K562 (cell line): ENCODE measurements around the gene PRKAG2. TPM values are rescaled to one million over a fixed set of nuclear protein-coding genes. Genes with fewer than 3 reads are reported as not detected.

Source experiments
- ATAC-seq: fragments of 200-7000 bp; cut with Tn5 transposase; 3 replicates; pipeline ENCODE4 v1.9.1; 2020; ENCODE audit warnings: moderate library complexity
- BruUV-seq: library from RNA; stranded (reverse); fragments of 400-500 nt; replicated peaks from 2 replicates; lab custom pipeline; 2021; lab: Mats Ljungman, UMichigan
- CTCF ChIA-PET: fragments of 300-600 bp; formaldehyde crosslinking; extraction: SDS; loops from one replicate; lab custom pipeline; 2021; ENCODE audit warnings: low intra/inter-chr PET ratio; lab: Yijun Ruan, JAX
- POLR2A ChIA-PET: fragments of 300-600, 350-650 bp; sonication (Branson Sonifier 250); formaldehyde crosslinking; extraction: SDS; loops from one replicate; lab custom pipeline; 2021; ENCODE audit warnings: antibody characterized with exemption, inconsistent platforms; lab: Yijun Ruan, JAX
- DNase-seq, 4 experiments: peaks; one replicate each; pipeline versions ENCODE4 v3.0.0 to v3.0.0-alpha.2; 2011 to 2018; ENCODE audit warnings: low spot score in 3 of 4, mixed read lengths in 3 of 4; ENCODE audit errors: extremely low read depth in 1 of 4
- FAIRE-seq: peaks from 2 replicates; lab custom pipeline; 2011; peaks lifted over from hg19 to GRCh38; lab: Jason Lieb, UNC
- H2AFZ ChIP-seq: 2 replicates; pipeline ENCODE4 v1.6.0; 2011; ENCODE audit warnings: low read depth, low read length, control low read depth, inconsistent platforms
- H3K27ac ChIP-seq: fragments of 200-600 bp; 3 replicates; pipeline ENCODE4 v1.8.0; 2011; ENCODE audit warnings: low read depth, mild to moderate bottlenecking, control low read depth, inconsistent platforms, low read length, moderate library complexity, mixed read lengths; ENCODE audit errors: extremely low read depth
- H3K27me3 ChIP-seq, 2 experiments: fragments of 300-600 bp in 1 of 2; 2 replicates in 1 of 2; 3 replicates in 1 of 2; pipeline versions ENCODE4 v1.6.0 to v1.8.0; 2011; ENCODE audit warnings: inconsistent platforms in 2 of 2, low read length in 2 of 2, mild to moderate bottlenecking in 1 of 2, mixed read lengths in 1 of 2, moderate library complexity in 1 of 2; ENCODE audit not compliant: control insufficient read depth in 2 of 2, insufficient read depth in 2 of 2
- H3K36me3 ChIP-seq: fragments of 300-600 bp; 3 replicates; pipeline ENCODE4 v1.8.0; 2011; ENCODE audit warnings: mild to moderate bottlenecking, low read length, inconsistent platforms; ENCODE audit not compliant: control insufficient read depth, insufficient read depth
- H3K4me1 ChIP-seq, 2 experiments: fragments of 200-600 bp in 1 of 2; replicated peaks in 1 of 2; 2 replicates in 1 of 2; 3 replicates in 1 of 2; pipeline versions ENCODE4 v1.5.1 to v1.8.0; 2011; ENCODE audit warnings: inconsistent platforms in 2 of 2, low read length in 2 of 2, mild to moderate bottlenecking in 1 of 2, mixed read lengths in 1 of 2, moderate library complexity in 1 of 2; ENCODE audit not compliant: control insufficient read depth in 2 of 2, insufficient read depth in 2 of 2
- H3K4me2 ChIP-seq: 2 replicates; pipeline ENCODE4 v1.6.1; 2011; ENCODE audit warnings: low read length, control low read depth, inconsistent platforms, mixed read lengths; ENCODE audit not compliant: insufficient read depth
- H3K4me3 ChIP-seq: fragments of 200-600 bp; sonication (generic), shearing (Covaris generic); 2 replicates; pipeline ENCODE4 v1.5.1; 2016; ENCODE audit warnings: control low read depth, inconsistent platforms
- H3K79me2 ChIP-seq: fragments of 200-600 bp; 3 replicates; pipeline ENCODE4 v1.8.0; 2011; ENCODE audit warnings: low read length, inconsistent platforms; ENCODE audit not compliant: control insufficient read depth, insufficient read depth
- H3K9ac ChIP-seq, 2 experiments: 2 replicates each; pipeline versions ENCODE4 v1.6.0 to v1.6.1; 2011; ENCODE audit warnings: low read depth in 2 of 2, low read length in 2 of 2, control low read depth in 1 of 2, inconsistent platforms in 1 of 2, mild to moderate bottlenecking in 1 of 2, mixed read lengths in 1 of 2; ENCODE audit not compliant: insufficient read depth in 1 of 2
- H3K9me1 ChIP-seq: one replicate; pipeline ENCODE4 v1.6.0; 2011; ENCODE audit warnings: inconsistent platforms, mild to moderate bottlenecking, low read length, moderate library complexity; ENCODE audit not compliant: control insufficient read depth, insufficient read depth
- H3K9me3 ChIP-seq: replicated peaks from 2 replicates; pipeline ENCODE4 v1.5.1; 2011; ENCODE audit warnings: low read depth, low read length, inconsistent platforms; ENCODE audit not compliant: control insufficient read depth, insufficient read depth
- H4K20me1 ChIP-seq: replicated peaks from 2 replicates; pipeline ENCODE4 v1.6.1; 2011; ENCODE audit warnings: low read length, inconsistent platforms, mixed read lengths; ENCODE audit not compliant: control insufficient read depth, insufficient read depth
- ARID4B ChIP-seq: sonication (generic); formaldehyde crosslinking; IDR thresholded peaks from 2 replicates; pipeline ENCODE4 v1.8.0; 2022; ENCODE audit warnings: mild to moderate bottlenecking, missing genetic modification reagents
- FOXK1 ChIP-seq: sonication (generic); formaldehyde crosslinking; IDR thresholded peaks from 2 replicates; pipeline ENCODE4 v1.8.0; 2022; ENCODE audit warnings: missing genetic modification reagents, mild to moderate bottlenecking, borderline replicate concordance
- HDAC2 ChIP-seq: fragments of 450-650 bp; IDR thresholded peaks from 2 replicates; pipeline ENCODE4 v1.6.1; 2016; ENCODE audit warnings: mild to moderate bottlenecking
- RREB1 ChIP-seq: fragments of 250-450 bp; sonication (Bioruptor Pico); IDR thresholded peaks from 2 replicates; pipeline ENCODE4 v1.4.0; 2020
- ZNF239 ChIP-seq: fragments of 250-450 bp; sonication (Bioruptor Pico); IDR thresholded peaks from 2 replicates; pipeline ENCODE4 v1.4.0; 2020; ENCODE audit warnings: mild to moderate bottlenecking
- ZNF274 ChIP-seq: IDR thresholded peaks from 2 replicates; pipeline ENCODE4 v1.6.1; 2011; ENCODE audit warnings: low read depth, mild to moderate bottlenecking, low read length, moderate library complexity, borderline replicate concordance
- WGBS: fragments of 100-300 bp; shearing (Covaris generic); methylation state at CpG from one replicate; pipeline ENCODE4 v1.1.6; 2016; ENCODE audit warnings: low coverage, mixed read lengths; ENCODE audit not compliant: insufficient coverage; ENCODE audit errors: missing lambda C conversion rate; 5-methylcytosine and 5-hydroxymethylcytosine counted together
- in situ Hi-C: fragments of 300-500 bp; cut with MboI; formaldehyde crosslinking; loops from 4 replicates; pipeline ENCODE4 v1.15.0; 2018; ENCODE audit warnings: inconsistent platforms, mixed read lengths
- intact Hi-C: fragments of 100-400 bp; cut with micrococcal nuclease; formaldehyde crosslinking; loops from 2 replicates; pipeline ENCODE4 v1.14.2; 2022
- polyA plus RNA-seq, 8 experiments: library from polyadenylated mRNA; depleted of rRNA in 4 of 8; stranded (reverse) in 5 of 8; unstranded in 3 of 8; fragments of >200 nt; fragmentation: Nextera tagmentation in 2 of 8; fragmentation: Illumina TruSeq in 1 of 8; extraction: Ambion mirVana in 2 of 8; extraction: Trizol in 1 of 8; gene quantifications; 2 replicates each; pipeline versions ENCODE4 v1.2.1 to v1.2.3, GENCODE V29; 2011 to 2014; ENCODE audit warnings: inconsistent platforms in 1 of 8, missing spikeins in 1 of 8
- total RNA-seq, 7 experiments: library from RNA; depleted of rRNA in 6 of 7; stranded (reverse); fragments of >200 nt in 6 of 7; fragmentation: Illumina TruSeq in 2 of 7; extraction: Trizol in 2 of 7; gene quantifications; 2 replicates each; pipeline versions ENCODE4 v1.2.1 to v1.2.3, GENCODE V29; 2011 to 2021; ENCODE audit warnings: low replicate concordance in 1 of 7
- TF ChIP-seq, protein P1 (sequence below): fragments of 450-650 bp; formaldehyde crosslinking; conservative IDR thresholded peaks from 2 replicates; pipeline ENCODE4 v1.4.0; 2022; ENCODE audit warnings: mild to moderate bottlenecking, missing genetic modification characterization
- TF ChIP-seq, protein P2 (sequence below): sonication (generic); formaldehyde crosslinking; IDR thresholded peaks from 2 replicates; pipeline ENCODE4 v1.9.0; 2022; ENCODE audit warnings: mild to moderate bottlenecking, missing genetic modification reagents

Gene PRKAG2
- total and polyA plus RNA-seq, 9 of the 15 experiments (the other 6 are each of a cell fraction or from before 2014, with no cell fraction given), result 0.99 to 5.6 (median 3.3) TPM

- Histone ChIP-seq H3K9ac (no peak overlapping the region), H3K36me3 (no peaks in the 10 kb centered on the region), H3K4me1 (no peaks in the 10 kb centered on the region), H3K4me3 (no peak overlapping the region), H4K20me1 (peaks cover 3% of the 10 kb centered on the region; the same call in 1 of the 2 replicates), H3K27me3 (peaks cover 52 to 100% of the 10 kb centered on the region in 2 experiments), H3K27ac (no peak overlapping the region), H3K79me2 (no peaks in the 10 kb centered on the region), H2AFZ (no peak overlapping the region), H3K9me3 (no peaks in the 10 kb centered on the region), H3K4me2 (no peak overlapping the region), H3K9me1 (no peaks in the 10 kb centered on the region)
- ChIA-PET CTCF (no interaction called here), POLR2A (interaction anchor here (0.5 kb wide), 2 partner anchors 177 to 356 kb away, joined by 3 read pairs; no protein-coding TSS in a partner anchor)
- FAIRE-seq (no peak), ATAC-seq (no peak), DNase-seq (no peak)
- in situ Hi-C loops (no loop called here), intact Hi-C loops (no loop called here)
- 4% methylated on average over 10 of the region's 10 CpGs for WGBS
- no TSS peak for BruUV-seq
- TF ChIP-seq HDAC2 (no peak), ARID4B (CRISPR knock-in tag) (no peak), ZNF239 (no peak), FOXK1 (CRISPR knock-in tag) (no peak), RREB1 (CRISPR knock-in tag) (no peak), ZNF274 (no peak)
- TF ChIP-seq, protein P1, sequence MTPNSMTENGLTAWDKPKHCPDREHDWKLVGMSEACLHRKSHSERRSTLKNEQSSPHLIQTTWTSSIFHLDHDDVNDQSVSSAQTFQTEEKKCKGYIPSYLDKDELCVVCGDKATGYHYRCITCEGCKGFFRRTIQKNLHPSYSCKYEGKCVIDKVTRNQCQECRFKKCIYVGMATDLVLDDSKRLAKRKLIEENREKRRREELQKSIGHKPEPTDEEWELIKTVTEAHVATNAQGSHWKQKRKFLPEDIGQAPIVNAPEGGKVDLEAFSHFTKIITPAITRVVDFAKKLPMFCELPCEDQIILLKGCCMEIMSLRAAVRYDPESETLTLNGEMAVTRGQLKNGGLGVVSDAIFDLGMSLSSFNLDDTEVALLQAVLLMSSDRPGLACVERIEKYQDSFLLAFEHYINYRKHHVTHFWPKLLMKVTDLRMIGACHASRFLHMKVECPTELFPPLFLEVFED (CRISPR knock-in tag), result no peak
- TF ChIP-seq, protein P2, sequence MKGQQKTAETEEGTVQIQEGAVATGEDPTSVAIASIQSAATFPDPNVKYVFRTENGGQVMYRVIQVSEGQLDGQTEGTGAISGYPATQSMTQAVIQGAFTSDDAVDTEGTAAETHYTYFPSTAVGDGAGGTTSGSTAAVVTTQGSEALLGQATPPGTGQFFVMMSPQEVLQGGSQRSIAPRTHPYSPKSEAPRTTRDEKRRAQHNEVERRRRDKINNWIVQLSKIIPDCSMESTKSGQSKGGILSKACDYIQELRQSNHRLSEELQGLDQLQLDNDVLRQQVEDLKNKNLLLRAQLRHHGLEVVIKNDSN (CRISPR knock-in tag), result no peak
These were observed 179.4 kb downstream of the PRKAG2 start for GRCh38 chr7:151697515-151697895.
